Right lobe of liver (tissue), 4 donors: ENCODE data around the gene CWC27.

ENCODE experiments used
- CTCF ChIP-seq, 4 donors: fragments of 200-600 bp in 3 of 4; fragments of 450-650 bp in 1 of 4; IDR thresholded peaks; one replicate each; pipeline versions ENCODE4 v1.5.1 to v1.8.0; 2016 to 2022; ENCODE audit warnings: antibody characterized with exemption in 4 of 4, mild to moderate bottlenecking in 2 of 4
- POLR2A ChIP-seq: fragments of 450-650 bp; IDR thresholded peaks from one replicate; pipeline ENCODE4 v1.6.1; 2017; ENCODE audit warnings: antibody characterized with exemption, mild to moderate bottlenecking
- donor health status: DM: no; HTN: no; CAD: no.
- donor health status: DM: no; HTN: no; CAD: no.
- donor health status: DM: no; HTN: yes; CAD: no.

DNA sequence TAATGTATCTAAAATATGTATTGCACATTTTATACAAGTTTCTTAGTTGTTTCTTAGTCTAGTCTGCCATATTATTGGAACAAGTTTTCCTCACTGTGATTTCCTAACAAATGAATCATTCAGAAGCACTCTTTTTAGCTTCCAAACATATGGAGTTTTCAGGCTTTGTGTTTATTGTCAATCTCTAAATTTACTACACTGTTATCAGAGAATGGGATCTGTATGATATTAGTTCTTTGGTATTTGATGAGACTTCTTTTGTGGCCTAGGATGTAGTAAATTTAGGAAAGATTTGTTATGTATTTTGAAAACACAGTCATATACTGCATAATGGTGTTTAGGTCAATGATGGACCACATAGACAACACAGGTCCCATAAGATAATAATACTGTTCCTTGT lies 25.9 kb upstream of the CWC27 start:
- TF ChIP-seq CTCF (IDR thresholded peaks at IDR 0.05): no peak
- TF ChIP-seq POLR2A: no peak
